Measurements from ENCODE around the gene CLCF1.
"Not testable (repeated sequence)": the region's sequence is repeated elsewhere in the genome, so short reads cannot be mapped to it uniquely, and the experiment has no call there.

Gene CLCF1

GRCh38 chr11:67323526-67323925, 49.9 kb downstream of the CLCF1 start:
- CTCF ChIA-PET = interaction anchor here (1.0 to 8.4 kb wide), 11 partner anchors 9 to 291 kb away, joined by 3 to 127 read pairs (median 5); partner anchors contain the start of gene POLD4
- POLR2A ChIA-PET = interaction anchor here (0.9 kb wide), 1 partner anchor 24 kb away, joined by 3 read pairs; no protein-coding TSS in a partner anchor
- DNase-seq (ENCODE audit: extremely low spot score) = no peak
- TF ChIP-seq CTCF (IDR thresholded peaks at IDR 0.05; ENCODE audit: control extremely low read depth, extremely low read depth, low read depth, missing control alignments) = no peak

- ChIA-PET POLR2A (no interaction called here), CTCF (interaction anchor here (1.0 to 9.1 kb wide), 12 partner anchors 11 to 292 kb away, joined by 3 to 127 read pairs (median 6); partner anchors contain the start of genes CLCF1, GRK2 and POLD4)
- no peak for TF ChIP-seq CTCF (IDR thresholded peaks at IDR 0.05; ENCODE audit: control extremely low read depth, extremely low read depth, low read depth, missing control alignments)
- DNase-seq (ENCODE audit: extremely low spot score) = no peak
These were observed 51.3 kb downstream of the CLCF1 start for GRCh38 chr11:67322049-67322448.

GRCh38 chr11:67321313-67321871, 52.0 kb downstream of the CLCF1 start:
- no peak for DNase-seq (ENCODE audit: extremely low spot score)
- POLR2A ChIA-PET = interaction anchor here (0.6 kb wide), 1 partner anchor 194 kb away, joined by 4 read pairs; no protein-coding TSS in a partner anchor
- no peak for TF ChIP-seq CTCF (IDR thresholded peaks at IDR 0.05; ENCODE audit: control extremely low read depth, extremely low read depth, low read depth, missing control alignments)
- CTCF ChIA-PET = interaction anchor here (1.0 to 9.1 kb wide), 9 partner anchors 12 to 240 kb away, joined by 3 to 127 read pairs (median 6); partner anchors contain the start of genes CLCF1, GRK2 and POLD4

GRCh38 chr11:67320691-67321090, 52.7 kb downstream of the CLCF1 start:
- no peak for TF ChIP-seq CTCF (IDR thresholded peaks at IDR 0.05; ENCODE audit: control extremely low read depth, extremely low read depth, low read depth, missing control alignments)
- DNase-seq (ENCODE audit: extremely low spot score) = no peak
- POLR2A ChIA-PET = no interaction called here
- CTCF ChIA-PET = interaction anchor here (0.8 to 9.1 kb wide), 10 partner anchors 9 to 240 kb away, joined by 3 to 127 read pairs (median 6); partner anchors contain the start of genes GRK2 and POLD4

- TF ChIP-seq CTCF (IDR thresholded peaks at IDR 0.05; ENCODE audit: control extremely low read depth, extremely low read depth, low read depth, missing control alignments) = no peak
- DNase-seq (ENCODE audit: extremely low spot score) = no peak
- ChIA-PET CTCF (interaction anchor here (0.8 to 9.1 kb wide), 9 partner anchors 10 to 69 kb away, joined by 3 to 127 read pairs (median 6); partner anchors contain the start of gene POLD4), POLR2A (no interaction called here)
These were observed 53.4 kb downstream of the CLCF1 start for GRCh38 chr11:67320011-67320410.

- POLR2A ChIA-PET; DNase-seq (ENCODE audit: extremely low spot score): not testable (repeated sequence)
- CTCF ChIA-PET = interaction anchor here (0.9 to 9.1 kb wide), 13 partner anchors 11 to 70 kb away, joined by 3 to 127 read pairs (median 15); partner anchors contain the start of genes GRK2 and POLD4
These were observed 54.5 kb downstream of the CLCF1 start for GRCh38 chr11:67318876-67319275.

Measured in GM10248 (cell line).